ENCODE results near the gene POU4F3.

POU4F3 gene

GRCh38 chr5:146313027-146313426 is 25.6 kb upstream of the POU4F3 start:
- H3K4me3 ChIP-seq (ENCODE audit: low read depth, low read length) = no peak overlapping the region
- H3K4me1 ChIP-seq (ENCODE audit: control insufficient read depth, insufficient read depth, low read length) = no peaks in the 10 kb centered on the region
- no peak overlapping the region for H3K9ac ChIP-seq (ENCODE audit: low read depth, low read length)
- no peaks in the 10 kb centered on the region for H3K9me3 ChIP-seq (ENCODE audit: control insufficient read depth, insufficient read depth, low read length)
- H3K27me3 ChIP-seq (ENCODE audit: control insufficient read depth, insufficient read depth, low read length) = no peaks in the 10 kb centered on the region
- H3K36me3 ChIP-seq (ENCODE audit: control insufficient read depth, insufficient read depth, low read length) = no peaks in the 10 kb centered on the region

GRCh38 chr5:146321571-146321970 is 17.1 kb upstream of the POU4F3 start:
- Histone ChIP-seq H3K27me3 (ENCODE audit: control insufficient read depth, insufficient read depth, low read length) (no peaks in the 10 kb centered on the region), H3K4me3 (ENCODE audit: low read depth, low read length) (no peak overlapping the region), H3K9me3 (ENCODE audit: control insufficient read depth, insufficient read depth, low read length) (no peaks in the 10 kb centered on the region), H3K9ac (ENCODE audit: low read depth, low read length) (no peak overlapping the region), H3K36me3 (ENCODE audit: control insufficient read depth, insufficient read depth, low read length) (no peaks in the 10 kb centered on the region), H3K4me1 (ENCODE audit: control insufficient read depth, insufficient read depth, low read length) (no peaks in the 10 kb centered on the region)

GRCh38 chr5:146327257-146327870 is 11.3 kb upstream of the POU4F3 start:
- Histone ChIP-seq H3K27me3 (ENCODE audit: control insufficient read depth, insufficient read depth, low read length) (peaks cover 34% of the 10 kb centered on the region), H3K9me3 (ENCODE audit: control insufficient read depth, insufficient read depth, low read length) (no peaks in the 10 kb centered on the region), H3K36me3 (ENCODE audit: control insufficient read depth, insufficient read depth, low read length) (no peaks in the 10 kb centered on the region), H3K4me1 (ENCODE audit: control insufficient read depth, insufficient read depth, low read length) (peaks cover 3% of the 10 kb centered on the region), H3K9ac (ENCODE audit: low read depth, low read length) (no peak overlapping the region), H3K4me3 (ENCODE audit: low read depth, low read length) (no peak overlapping the region)

DNA sequence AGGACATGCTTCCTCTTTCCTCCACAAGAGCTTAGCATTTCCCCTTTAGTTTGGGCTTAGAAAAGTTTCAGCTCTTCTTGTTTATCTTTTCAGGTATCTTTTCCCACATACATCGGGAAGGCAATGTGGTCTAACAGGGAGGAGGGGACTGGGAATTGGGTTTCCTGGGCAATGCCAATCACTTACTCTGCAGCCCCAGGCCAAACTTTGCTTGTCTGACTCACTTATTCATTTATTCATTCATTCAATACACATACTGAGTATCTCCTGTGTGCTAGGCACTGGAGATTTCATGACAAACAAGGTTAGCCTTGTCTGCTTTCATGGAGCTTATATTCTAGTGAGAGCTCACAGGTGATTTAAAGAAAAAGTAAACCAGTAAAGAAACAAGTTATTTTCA is 10.7 kb upstream of the POU4F3 start:
- no peaks in the 10 kb centered on the region for H3K36me3 ChIP-seq (ENCODE audit: control insufficient read depth, insufficient read depth, low read length)
- no peak overlapping the region for H3K4me3 ChIP-seq (ENCODE audit: low read depth, low read length)
- peaks cover 40% of the 10 kb centered on the region for H3K27me3 ChIP-seq (ENCODE audit: control insufficient read depth, insufficient read depth, low read length)
- H3K9me3 ChIP-seq (ENCODE audit: control insufficient read depth, insufficient read depth, low read length) = no peaks in the 10 kb centered on the region
- no peak overlapping the region for H3K9ac ChIP-seq (ENCODE audit: low read depth, low read length)
- peaks cover 3% of the 10 kb centered on the region for H3K4me1 ChIP-seq (ENCODE audit: control insufficient read depth, insufficient read depth, low read length)

- H3K9me3 ChIP-seq (ENCODE audit: control insufficient read depth, insufficient read depth, low read length) = no peaks in the 10 kb centered on the region
- H3K36me3 ChIP-seq (ENCODE audit: control insufficient read depth, insufficient read depth, low read length) = no peaks in the 10 kb centered on the region
- H3K4me1 ChIP-seq (ENCODE audit: control insufficient read depth, insufficient read depth, low read length) = peaks cover 3% of the 10 kb centered on the region
- no peak overlapping the region for H3K4me3 ChIP-seq (ENCODE audit: low read depth, low read length)
- peaks cover 57% of the 10 kb centered on the region for H3K27me3 ChIP-seq (ENCODE audit: control insufficient read depth, insufficient read depth, low read length)
- no peak overlapping the region for H3K9ac ChIP-seq (ENCODE audit: low read depth, low read length)
Observed at GRCh38 chr5:146329697-146330096, 8.9 kb upstream of the POU4F3 start.

- Histone ChIP-seq H3K27me3 (ENCODE audit: control insufficient read depth, insufficient read depth, low read length) (peaks cover 75% of the 10 kb centered on the region), H3K4me3 (ENCODE audit: low read depth, low read length) (no peak overlapping the region), H3K9me3 (ENCODE audit: control insufficient read depth, insufficient read depth, low read length) (no peaks in the 10 kb centered on the region), H3K9ac (ENCODE audit: low read depth, low read length) (no peak overlapping the region), H3K4me1 (ENCODE audit: control insufficient read depth, insufficient read depth, low read length) (peaks cover 3% of the 10 kb centered on the region), H3K36me3 (ENCODE audit: control insufficient read depth, insufficient read depth, low read length) (no peaks in the 10 kb centered on the region)
Observed at GRCh38 chr5:146331423-146331822, 7.2 kb upstream of the POU4F3 start.

DNA sequence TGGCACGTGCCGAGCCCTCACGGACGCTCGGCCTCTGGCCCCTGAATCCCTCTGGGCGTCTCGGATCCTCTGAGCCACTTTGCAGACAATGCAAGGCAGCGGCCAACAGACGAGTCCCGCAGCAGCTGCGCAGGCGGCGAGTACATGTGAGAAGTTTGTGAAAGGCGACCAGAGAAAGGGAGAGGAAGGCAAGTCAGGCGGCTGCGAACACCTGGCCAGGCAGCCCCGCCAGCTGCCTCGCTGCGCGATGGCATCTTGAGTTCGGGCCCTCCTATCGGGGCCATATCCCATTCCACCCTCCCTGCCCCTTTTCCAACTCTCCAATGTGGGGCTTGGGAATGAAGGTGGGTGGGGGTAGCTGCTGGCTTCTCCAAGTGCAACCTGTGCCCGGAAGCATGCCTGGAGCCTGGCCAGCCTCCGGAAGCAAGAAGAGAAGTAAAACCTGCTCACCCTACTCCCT is 4.5 kb upstream of the POU4F3 start:
- peak overlapping the region; percentile 12 for H3K4me3 ChIP-seq (ENCODE audit: low read depth, low read length)

GRCh38 chr5:146336197-146336596 is 2.4 kb upstream of the POU4F3 start:
- no peak overlapping the region for H3K9ac ChIP-seq (ENCODE audit: low read depth, low read length)
- no peaks in the 10 kb centered on the region for H3K36me3 ChIP-seq (ENCODE audit: control insufficient read depth, insufficient read depth, low read length)
- no peak overlapping the region for H3K4me3 ChIP-seq (ENCODE audit: low read depth, low read length)
- H3K27me3 ChIP-seq (ENCODE audit: control insufficient read depth, insufficient read depth, low read length) = peaks cover 100% of the 10 kb centered on the region
- H3K9me3 ChIP-seq (ENCODE audit: control insufficient read depth, insufficient read depth, low read length) = no peaks in the 10 kb centered on the region
- H3K4me1 ChIP-seq (ENCODE audit: control insufficient read depth, insufficient read depth, low read length) = peaks cover 3% of the 10 kb centered on the region

More for the DNA sequence above, 4.5 kb upstream of the POU4F3 start:
- H3K36me3 ChIP-seq (ENCODE audit: control insufficient read depth, insufficient read depth, low read length) = no peaks in the 10 kb centered on the region
- peaks cover 96% of the 10 kb centered on the region for H3K27me3 ChIP-seq (ENCODE audit: control insufficient read depth, insufficient read depth, low read length)
- H3K9ac ChIP-seq (ENCODE audit: low read depth, low read length) = no peak overlapping the region
- H3K4me1 ChIP-seq (ENCODE audit: control insufficient read depth, insufficient read depth, low read length) = peaks cover 3% of the 10 kb centered on the region
- no peaks in the 10 kb centered on the region for H3K9me3 ChIP-seq (ENCODE audit: control insufficient read depth, insufficient read depth, low read length)

- Histone ChIP-seq H3K4me1 (ENCODE audit: control insufficient read depth, insufficient read depth, low read length) (no peaks in the 10 kb centered on the region), H3K9me3 (ENCODE audit: control insufficient read depth, insufficient read depth, low read length) (no peaks in the 10 kb centered on the region), H3K9ac (ENCODE audit: low read depth, low read length) (no peak overlapping the region), H3K36me3 (ENCODE audit: control insufficient read depth, insufficient read depth, low read length) (no peaks in the 10 kb centered on the region), H3K27me3 (ENCODE audit: control insufficient read depth, insufficient read depth, low read length) (peaks cover 100% of the 10 kb centered on the region), H3K4me3 (ENCODE audit: low read depth, low read length) (peak overlapping the region; percentile 27)
Observed at GRCh38 chr5:146337264-146337904, 1.3 kb upstream of the POU4F3 start.

DNA sequence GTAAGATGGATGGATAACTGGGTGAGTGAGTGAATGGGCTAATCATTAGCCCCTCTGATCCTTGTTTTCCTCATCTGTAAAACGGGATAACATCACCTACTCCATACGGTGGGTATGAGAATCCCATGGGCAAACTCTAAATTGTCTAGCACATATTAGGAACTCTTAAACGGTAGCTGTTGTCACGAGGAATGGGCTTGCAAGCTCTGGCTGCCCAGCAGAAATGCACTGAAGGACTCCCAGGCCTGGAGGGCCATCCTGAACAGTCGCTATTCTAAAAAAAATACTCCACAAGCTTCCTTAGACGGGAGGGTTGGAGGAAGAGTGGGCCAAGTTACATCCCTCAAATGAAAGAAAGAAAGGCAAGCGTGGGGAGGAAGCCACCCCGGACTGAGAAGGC is 711 bp upstream of the POU4F3 start:
- peaks cover 100% of the 10 kb centered on the region for H3K27me3 ChIP-seq (ENCODE audit: control insufficient read depth, insufficient read depth, low read length)
- no peaks in the 10 kb centered on the region for H3K9me3 ChIP-seq (ENCODE audit: control insufficient read depth, insufficient read depth, low read length)
- H3K4me3 ChIP-seq (ENCODE audit: low read depth, low read length) = peak overlapping the region; percentile 54

GRCh38 chr5:146339715-146340259 is 1.1 kb downstream of the POU4F3 start:
- peaks cover 100% of the 10 kb centered on the region for H3K27me3 ChIP-seq (ENCODE audit: control insufficient read depth, insufficient read depth, low read length)
- no peak overlapping the region for H3K9ac ChIP-seq (ENCODE audit: low read depth, low read length)
- no peaks in the 10 kb centered on the region for H3K9me3 ChIP-seq (ENCODE audit: control insufficient read depth, insufficient read depth, low read length)
- no peaks in the 10 kb centered on the region for H3K36me3 ChIP-seq (ENCODE audit: control insufficient read depth, insufficient read depth, low read length)
- H3K4me3 ChIP-seq (ENCODE audit: low read depth, low read length) = peak overlapping the region; percentile 54
- H3K4me1 ChIP-seq (ENCODE audit: control insufficient read depth, insufficient read depth, low read length) = no peaks in the 10 kb centered on the region

More for the DNA sequence above, 711 bp upstream of the POU4F3 start:
- Histone ChIP-seq H3K36me3 (ENCODE audit: control insufficient read depth, insufficient read depth, low read length) (no peaks in the 10 kb centered on the region), H3K9ac (ENCODE audit: low read depth, low read length) (no peak overlapping the region), H3K4me1 (ENCODE audit: control insufficient read depth, insufficient read depth, low read length) (no peaks in the 10 kb centered on the region)

Data from iPS-15b (cell line).